Right kidney (tissue), 1 donor: ENCODE data around the gene SIN3A.

Experiments
- DNase-seq: peaks from one replicate; pipeline ENCODE4 v3.0.0-alpha.2; 2016

The SIN3A gene

GRCh38 chr15:75380773-75381172 lies 70.7 kb downstream of the SIN3A start:
- DNase-seq = no peak

GRCh38 chr15:75371901-75372688 lies 79.4 kb downstream of the SIN3A start:
- DNase-seq = no peak

GRCh38 chr15:75371486-75371885 lies 80.0 kb downstream of the SIN3A start:
- no peak for DNase-seq

- DNase-seq = no peak
These were observed 81.5 kb downstream of the SIN3A start for GRCh38 chr15:75369897-75370581.

GRCh38 chr15:75368689-75369239 lies 82.7 kb downstream of the SIN3A start:
- no peak for DNase-seq

- DNase-seq = peak; percentile 98
These were observed 83.4 kb downstream of the SIN3A start, which contains the start of gene MAN2C1 for GRCh38 chr15:75367913-75368688. TSS of gene MAN2C1 (minus strand) at chr15:75368607. CDS start at chr15:75368583, 24 bp downstream.

- no peak for DNase-seq
These were observed 84.0 kb downstream of the SIN3A start for GRCh38 chr15:75367406-75367912.

GRCh38 chr15:75367006-75367405 lies 84.5 kb downstream of the SIN3A start:
- DNase-seq = no peak

GRCh38 chr15:75366163-75366562 lies 85.3 kb downstream of the SIN3A start:
- no peak for DNase-seq

GRCh38 chr15:75364881-75365280 lies 86.6 kb downstream of the SIN3A start:
- DNase-seq = no peak

GRCh38 chr15:75363786-75364185 lies 87.7 kb downstream of the SIN3A start:
- DNase-seq = no peak

GRCh38 chr15:75362642-75363249 lies 88.7 kb downstream of the SIN3A start:
- no peak for DNase-seq

GRCh38 chr15:75361989-75362641 lies 89.4 kb downstream of the SIN3A start:
- no peak for DNase-seq

- no peak for DNase-seq
These were observed 90.0 kb downstream of the SIN3A start for GRCh38 chr15:75361361-75361988.

GRCh38 chr15:75360856-75361255 lies 90.6 kb downstream of the SIN3A start:
- no peak for DNase-seq

GRCh38 chr15:75360391-75360790 lies 91.1 kb downstream of the SIN3A start:
- no peak for DNase-seq

GRCh38 chr15:75359537-75360250 lies 91.8 kb downstream of the SIN3A start:
- DNase-seq = no peak

- DNase-seq = no peak
These were observed 92.5 kb downstream of the SIN3A start for GRCh38 chr15:75358771-75359536.

- DNase-seq = no peak
These were observed 93.4 kb downstream of the SIN3A start for GRCh38 chr15:75357976-75358673.
